DOHH2 (cell line): ENCODE data around the gene GBA2.

ENCODE experiments used
- CTCF ChIP-seq: fragments of 200-600 bp; sonication (generic); IDR thresholded peaks from one replicate; pipeline ENCODE4 v1.5.1; 2014; ENCODE audit warnings: antibody characterized with exemption, mild to moderate bottlenecking, low read depth, low read length; ENCODE audit not compliant: poor library complexity, severe bottlenecking
- EZH2phosphoT487 ChIP-seq: fragments of 200-600 bp; sonication (generic); IDR thresholded peaks from 2 replicates; pipeline ENCODE4 v1.6.1; 2017; ENCODE audit warnings: borderline replicate concordance, mild to moderate bottlenecking, antibody characterized with exemption, low read length, moderate library complexity, mixed read lengths

- TF ChIP-seq CTCF (no peak), EZH2phosphoT487 (no peak)
Observed at GRCh38 chr9:35711501-35712428, 37.3 kb downstream of the GBA2 start.
